Activated T-helper 2 cell treated with anti-CD3 and anti-CD28 coated beads, Interferon-gamma antibody, Interleukin-2, Interleukin-4, amounts not matched to agents 10 μg/mL and 5 μg/mL and 100 μg/mL, durations not matched to agents 14 hours and 24 hours and 36 hours (primary cell): Measurements from ENCODE around the gene CBX3. TPM values are rescaled to one million over a fixed set of nuclear protein-coding genes. Genes with fewer than 3 reads are reported as not detected.

Experiments used
- DNase-seq: peaks from one replicate; pipeline ENCODE4 v3.0.0; 2021; ENCODE audit warnings: low spot score
- H3K27ac Mint-ChIP-seq: one replicate; pipeline ENCODE4 v1.8.0; 2021; ENCODE audit warnings: mixed read lengths
- H3K27me3 Mint-ChIP-seq: one replicate; pipeline ENCODE4 v1.8.0; 2021; ENCODE audit warnings: low read depth, mixed read lengths
- H3K36me3 Mint-ChIP-seq: one replicate; pipeline ENCODE4 v1.8.0; 2021; ENCODE audit warnings: low read depth, mixed read lengths
- H3K4me1 Mint-ChIP-seq: one replicate; pipeline ENCODE4 v1.8.0; 2021; ENCODE audit warnings: low read depth, mixed read lengths
- H3K4me3 Mint-ChIP-seq: one replicate; pipeline ENCODE4 v1.8.0; 2021; ENCODE audit warnings: low read depth, mild to moderate bottlenecking, moderate library complexity, mixed read lengths
- H3K9me3 Mint-ChIP-seq: one replicate; pipeline ENCODE4 v1.8.0; 2021; ENCODE audit warnings: mixed read lengths
- intact Hi-C: fragments of 100-400 bp; cut with micrococcal nuclease; formaldehyde crosslinking; loops from one replicate; pipeline ENCODE4 v1.15.1; 2023
- total RNA-seq: library from RNA; stranded (reverse); gene quantifications from 2 replicates; pipeline ENCODE4 v1.2.3, GENCODE V29; 2022

The CBX3 gene
- total RNA-seq, 1 donor from 2014 or later, result 275 TPM

DNA sequence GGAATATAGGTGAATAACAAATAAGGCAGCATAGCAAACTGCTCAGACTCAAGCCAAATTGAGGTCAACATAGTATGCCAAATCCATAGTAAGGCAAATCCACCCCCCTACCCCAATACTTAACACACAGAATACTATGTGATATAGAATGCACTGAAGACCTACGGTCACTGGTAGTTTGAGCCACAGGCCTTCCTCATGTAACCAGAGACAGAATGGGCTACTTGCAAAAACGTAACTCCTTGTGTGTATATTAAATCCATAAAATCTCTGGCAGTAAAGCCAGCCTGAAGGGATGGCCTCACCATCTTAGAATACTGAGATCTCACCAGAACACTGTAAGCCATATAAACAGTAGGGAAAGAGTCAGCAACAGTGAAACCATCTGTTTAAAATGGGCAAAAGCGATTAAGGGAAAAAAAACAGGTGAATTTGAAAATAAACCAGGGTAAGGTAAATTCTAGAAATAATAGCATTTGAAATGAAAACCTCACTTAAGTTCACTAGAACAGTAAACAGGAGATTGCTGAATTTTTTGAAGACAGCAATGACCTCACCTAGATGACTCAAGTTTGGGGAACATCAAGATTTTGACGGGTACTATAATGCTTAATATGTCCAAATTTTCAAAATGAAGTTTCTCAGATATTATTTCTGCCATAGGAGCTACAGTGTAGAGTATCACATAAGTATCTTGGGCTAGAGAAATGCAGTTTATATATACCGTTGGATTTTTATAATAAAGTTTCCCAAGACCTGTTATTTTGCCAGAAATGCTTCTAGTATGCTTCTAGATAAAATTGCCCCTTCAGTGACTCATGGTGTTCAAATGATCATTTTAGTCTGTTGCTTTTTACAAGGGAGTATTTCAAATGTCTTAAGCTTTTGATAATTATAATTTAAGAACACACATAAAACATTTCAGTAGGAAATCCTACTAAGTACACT is 14.9 kb upstream of the CBX3 start:
- Mint-ChIP-seq H3K4me1 (peaks cover 65% of the 10 kb centered on the region), H3K9me3 (no peaks in the 10 kb centered on the region), H3K4me3 (peak overlapping the region; percentile 21), H3K27ac (peak overlapping the region; percentile 83), H3K36me3 (peaks cover 86% of the 10 kb centered on the region), H3K27me3 (no peaks in the 10 kb centered on the region)
- no peak for DNase-seq
- intact Hi-C loops, result loop anchor here (1.0 to 5.0 kb wide), 2 partner anchors 12 to 294 kb away; no protein-coding TSS in a partner anchor

- Mint-ChIP-seq H3K4me3 (no peak overlapping the region), H3K27me3 (no peaks in the 10 kb centered on the region), H3K9me3 (no peaks in the 10 kb centered on the region), H3K4me1 (peaks cover 73% of the 10 kb centered on the region), H3K27ac (peak overlapping the region; percentile 83), H3K36me3 (peaks cover 92% of the 10 kb centered on the region)
- no peak for DNase-seq
- intact Hi-C loops, result loop anchor here (1.0 to 5.0 kb wide), 2 partner anchors 11 to 295 kb away; no protein-coding TSS in a partner anchor
Observed at GRCh38 chr7:26187380-26188205, 14.0 kb upstream of the CBX3 start.

DNA sequence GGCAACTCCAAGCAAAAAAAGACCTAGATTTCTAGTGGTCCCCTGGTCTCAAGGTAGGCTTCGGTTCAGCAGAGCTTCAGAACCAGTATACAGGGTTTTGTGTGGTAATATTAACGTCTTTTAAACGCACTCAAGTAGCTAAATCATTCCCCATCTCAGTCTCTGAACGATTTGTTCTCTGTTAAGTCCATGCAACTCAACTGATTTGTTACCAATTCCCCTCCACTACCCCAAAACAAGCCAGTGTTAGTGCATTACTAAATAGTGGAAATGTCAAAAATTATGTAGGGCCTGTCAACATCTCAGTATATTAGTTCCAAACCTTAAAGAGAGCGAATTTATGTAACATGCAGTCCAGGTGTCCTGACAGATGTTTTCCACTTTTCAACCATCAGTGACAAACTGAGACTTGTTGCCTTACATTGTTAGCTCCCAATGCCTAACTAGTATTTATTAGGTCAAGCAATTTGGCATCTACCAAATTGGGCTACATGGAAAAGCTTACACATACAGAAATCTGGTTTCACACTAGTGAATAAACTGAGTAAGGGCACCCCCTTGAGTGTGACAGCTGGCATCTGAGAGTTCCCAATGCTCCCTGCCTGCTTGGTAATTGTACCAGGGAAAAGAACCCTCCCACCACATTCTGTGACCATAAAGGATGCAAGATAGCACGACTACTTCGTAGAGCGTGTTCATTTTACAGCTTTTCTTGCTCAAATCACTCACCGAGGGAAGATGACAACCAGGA is 13.2 kb upstream of the CBX3 start:
- Mint-ChIP-seq H3K4me1 (peaks cover 81% of the 10 kb centered on the region), H3K9me3 (no peaks in the 10 kb centered on the region), H3K36me3 (peaks cover 98% of the 10 kb centered on the region), H3K4me3 (peak overlapping the region; percentile 42), H3K27ac (peak overlapping the region; percentile 83), H3K27me3 (no peaks in the 10 kb centered on the region)
- intact Hi-C loops, result loop anchor here (5.0 kb wide), 1 partner anchor 296 kb away; no protein-coding TSS in a partner anchor
- no peak for DNase-seq

GRCh38 chr7:26188957-26189541 is 12.5 kb upstream of the CBX3 start:
- Mint-ChIP-seq H3K36me3 (peaks cover 98% of the 10 kb centered on the region), H3K27ac (no peak overlapping the region), H3K9me3 (no peaks in the 10 kb centered on the region), H3K4me3 (no peak overlapping the region), H3K4me1 (peaks cover 85% of the 10 kb centered on the region), H3K27me3 (no peaks in the 10 kb centered on the region)
- DNase-seq, result no peak
- intact Hi-C loops, result loop anchor here (5.0 kb wide), 1 partner anchor 297 kb away; no protein-coding TSS in a partner anchor

DNA sequence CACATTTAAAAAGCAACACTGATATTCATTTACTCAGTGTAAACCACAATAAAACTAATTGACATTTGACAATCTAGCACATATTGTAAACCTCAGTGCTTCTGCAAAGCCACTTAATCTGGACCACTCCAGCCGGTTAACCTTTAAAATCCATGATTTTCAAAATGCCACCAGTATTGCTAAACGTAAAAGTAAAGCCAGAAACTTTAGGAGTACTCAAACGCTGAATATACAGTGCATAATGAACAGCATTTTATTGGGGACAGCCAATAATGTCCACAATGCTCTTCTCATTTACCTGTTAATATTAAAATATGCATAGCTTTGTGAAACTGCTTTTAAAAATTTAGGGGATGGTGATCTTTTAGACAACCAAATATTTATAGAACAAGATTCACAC is 11.8 kb upstream of the CBX3 start:
- H3K36me3 Mint-ChIP-seq, result peaks cover 98% of the 10 kb centered on the region
- no peak overlapping the region for H3K27ac Mint-ChIP-seq
- H3K27me3 Mint-ChIP-seq, result no peaks in the 10 kb centered on the region
- no peak for DNase-seq
- no peak overlapping the region for H3K4me3 Mint-ChIP-seq
- intact Hi-C loops, result loop anchor here (5.0 kb wide), 1 partner anchor 297 kb away; no protein-coding TSS in a partner anchor
- H3K9me3 Mint-ChIP-seq, result no peaks in the 10 kb centered on the region
- H3K4me1 Mint-ChIP-seq, result peaks cover 87% of the 10 kb centered on the region

GRCh38 chr7:26190417-26190869 is 11.1 kb upstream of the CBX3 start:
- Mint-ChIP-seq H3K27me3 (no peaks in the 10 kb centered on the region), H3K9me3 (no peaks in the 10 kb centered on the region), H3K27ac (peak overlapping the region; percentile 55), H3K36me3 (peaks cover 97% of the 10 kb centered on the region), H3K4me3 (no peak overlapping the region), H3K4me1 (peaks cover 85% of the 10 kb centered on the region)
- no peak for DNase-seq
- intact Hi-C loops, result no loop called here

DNA sequence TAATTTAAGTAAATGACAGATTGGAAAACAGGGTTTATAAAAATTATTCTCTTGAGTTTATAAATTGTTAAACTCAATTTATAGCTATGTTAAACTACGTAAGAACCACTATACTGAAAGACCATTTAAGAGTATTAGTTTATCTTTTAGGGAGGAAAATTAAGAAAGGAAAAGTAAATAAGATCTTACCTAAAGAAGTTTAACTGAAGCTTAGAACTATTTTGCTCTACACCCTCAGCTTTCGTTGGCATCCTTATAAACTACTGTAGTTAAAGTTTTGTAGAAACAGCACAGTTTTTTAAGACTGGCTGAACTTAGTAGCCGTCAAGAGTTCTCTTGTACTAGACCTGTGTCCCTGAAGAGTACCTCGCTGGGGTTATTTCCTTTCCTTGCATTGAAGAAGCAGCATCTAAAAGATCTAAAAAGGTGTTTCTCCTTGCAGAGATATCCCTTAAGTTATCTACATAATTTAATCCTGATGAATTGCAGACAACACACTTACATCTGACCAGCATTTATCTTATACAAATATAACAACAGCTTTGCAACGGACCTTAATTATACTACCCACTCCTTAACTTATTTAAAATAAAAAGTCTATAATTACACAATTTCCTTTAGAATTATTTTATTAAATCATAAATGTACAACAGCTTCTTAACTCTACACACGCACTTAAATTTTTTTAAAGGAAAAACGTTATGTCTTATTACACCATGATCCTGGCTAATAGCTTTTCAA is 10.1 kb upstream of the CBX3 start:
- Mint-ChIP-seq H3K4me1 (peaks cover 86% of the 10 kb centered on the region), H3K36me3 (peaks cover 98% of the 10 kb centered on the region), H3K27ac (peak overlapping the region; percentile 50), H3K27me3 (no peaks in the 10 kb centered on the region), H3K4me3 (no peak overlapping the region), H3K9me3 (no peaks in the 10 kb centered on the region)
- no peak for DNase-seq
- intact Hi-C loops, result no loop called here

GRCh38 chr7:26191974-26192479 is 9.5 kb upstream of the CBX3 start:
- Mint-ChIP-seq H3K27ac (peak overlapping the region; percentile 50), H3K36me3 (peaks cover 98% of the 10 kb centered on the region), H3K9me3 (no peaks in the 10 kb centered on the region), H3K27me3 (no peaks in the 10 kb centered on the region), H3K4me3 (no peak overlapping the region), H3K4me1 (peaks cover 86% of the 10 kb centered on the region)
- DNase-seq, result no peak
- intact Hi-C loops, result no loop called here

GRCh38 chr7:26192485-26193087 is 9.0 kb upstream of the CBX3 start:
- H3K4me1 Mint-ChIP-seq, result peaks cover 85% of the 10 kb centered on the region
- H3K9me3 Mint-ChIP-seq, result no peaks in the 10 kb centered on the region
- DNase-seq, result no peak
- H3K27ac Mint-ChIP-seq, result peak overlapping the region; percentile 71
- peaks cover 98% of the 10 kb centered on the region for H3K36me3 Mint-ChIP-seq
- peak overlapping the region; percentile 71 for H3K4me3 Mint-ChIP-seq
- intact Hi-C loops, result no loop called here
- H3K27me3 Mint-ChIP-seq, result no peaks in the 10 kb centered on the region

DNA sequence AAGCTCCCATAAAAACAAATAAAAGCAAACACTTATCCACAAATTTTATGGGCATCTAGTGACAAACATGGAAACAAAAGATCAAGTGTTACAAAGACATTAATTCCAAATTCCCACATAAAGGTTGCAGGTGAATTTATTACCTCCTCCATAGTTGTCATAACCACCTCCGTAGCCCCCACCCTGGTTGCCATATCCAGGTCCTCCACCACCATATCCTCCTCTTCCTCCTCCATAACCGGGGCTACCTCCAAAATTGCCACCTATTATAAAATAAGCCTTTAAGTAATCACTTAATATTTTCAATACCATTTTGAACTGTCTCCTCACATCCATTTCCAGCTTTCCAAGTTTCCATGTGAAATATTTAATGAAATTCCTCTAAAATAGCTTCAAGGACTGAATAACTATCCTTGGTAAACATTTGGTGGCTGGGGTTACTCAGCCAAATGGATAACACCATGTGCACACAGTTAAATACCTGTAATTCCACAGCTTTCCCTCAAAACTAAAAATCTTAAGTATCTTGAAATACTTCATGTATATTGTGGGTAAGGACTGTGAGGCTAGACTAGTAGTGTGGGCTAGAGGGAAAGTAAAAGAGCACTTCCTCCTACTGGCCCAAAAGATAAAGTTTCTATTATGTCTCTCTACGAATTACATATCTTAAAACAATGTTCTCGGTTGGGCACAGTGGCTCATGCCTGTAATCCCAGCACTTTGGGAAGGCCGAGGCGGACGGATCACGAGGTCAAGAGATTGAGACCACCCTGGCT is 7.9 kb upstream of the CBX3 start:
- Mint-ChIP-seq H3K9me3 (no peaks in the 10 kb centered on the region), H3K27me3 (no peaks in the 10 kb centered on the region), H3K4me3 (peak overlapping the region; percentile 71), H3K27ac (peak overlapping the region; percentile 71), H3K4me1 (peaks cover 79% of the 10 kb centered on the region), H3K36me3 (peaks cover 98% of the 10 kb centered on the region)
- intact Hi-C loops, result no loop called here
- DNase-seq, result no peak
